ENCODE results near the gene AFF3. TPM values are rescaled to one million over a fixed set of nuclear protein-coding genes. Genes with fewer than 3 reads are reported as not detected.

Gene AFF3
- total RNA-seq, 1 experiment from 2014 or later = 0.22 TPM

- Histone ChIP-seq H3K79me1 (ENCODE audit: insufficient read depth, low read depth, low read length, poor library complexity, severe bottlenecking) (no peaks in the 10 kb centered on the region), H4K91ac (ENCODE audit: insufficient read length, low read depth, low read length) (no peak overlapping the region), H2BK12ac (ENCODE audit: insufficient read length, low read depth, low read length) (no peak overlapping the region), H3K4me1 (ENCODE audit: insufficient read depth, low read length) (no peaks in the 10 kb centered on the region), H2AFZ (ENCODE audit: low read length) (no peak overlapping the region), H4K20me1 (ENCODE audit: control insufficient read depth, insufficient read depth, insufficient read length) (no peaks in the 10 kb centered on the region), H2BK5ac (ENCODE audit: insufficient read length, low read length) (no peak overlapping the region), H2BK20ac (ENCODE audit: low read depth, low read length, poor library complexity, severe bottlenecking) (no peak overlapping the region), H3K14ac (ENCODE audit: insufficient read depth, low read length) (no peak overlapping the region), H3K23me2 (ENCODE audit: insufficient read length, low read depth, low read length, poor library complexity, severe bottlenecking) (no peaks in the 10 kb centered on the region), H4K5ac (ENCODE audit: insufficient read length, low read depth, low read length) (no peak overlapping the region), H3K27me3 (ENCODE audit: insufficient read depth, low read length) (peaks cover 21% of the 10 kb centered on the region), H3K27ac (ENCODE audit: insufficient read length, low read depth, low read length) (no peak overlapping the region), H3K9me3 (ENCODE audit: control insufficient read depth, low read depth, low read length) (no peaks in the 10 kb centered on the region), H2AK5ac (ENCODE audit: insufficient read length, low read length) (no peak overlapping the region), H3K56ac (ENCODE audit: insufficient read length, low read depth, low read length) (no peak overlapping the region), H3K23ac (ENCODE audit: insufficient read length, low read depth, low read length) (no peak overlapping the region), H4K8ac (replicated peaks; ENCODE audit: insufficient read length, low read depth, low read length) (no peak overlapping the region), H3K18ac (ENCODE audit: insufficient read length, low read depth, low read length) (no peak overlapping the region), H3T11ph (ENCODE audit: low read length) (no peak overlapping the region), H2BK15ac (ENCODE audit: low read depth, low read length) (no peak overlapping the region), H3K4me2 (ENCODE audit: insufficient read depth, insufficient read length, low read length) (no peak overlapping the region), H2BK120ac (ENCODE audit: low read depth, low read length, poor library complexity, severe bottlenecking) (no peak overlapping the region), H3K9ac (ENCODE audit: extremely low read depth, insufficient read length, low read length) (no peak overlapping the region), H3K79me2 (ENCODE audit: insufficient read depth, low read length) (no peaks in the 10 kb centered on the region), H3K4ac (ENCODE audit: low read depth, low read length) (no peak overlapping the region)
- peaks cover 100% of the 10 kb centered on the region for H3K27me3 Mint-ChIP-seq (ENCODE audit: low read depth)
- H3K36me3 Mint-ChIP-seq (ENCODE audit: insufficient read depth in 1 of 3, low read depth in 3 of 3) = peaks cover 0 to 7% (median 0%) of the 10 kb centered on the region in 3 experiments; a peak in 2 of 7 replicates
- no peaks in the 10 kb centered on the region; a peak in 1 of 4 replicates for H3K4me1 Mint-ChIP-seq
- no peak overlapping the region for H3K4me3 Mint-ChIP-seq
- H3K27ac Mint-ChIP-seq = no peak overlapping the region; a peak in 1 of 7 replicates
- DNase-seq = no peak
- WGBS (ENCODE audit: extremely low coverage, insufficient read length, low lambda C conversion rate) = no CpG with 5 or more reads among the region's 4 CpGs
- H3K9me3 Mint-ChIP-seq = peaks cover 10 to 31% of the 10 kb centered on the region in 2 experiments
- no peak for TF ChIP-seq CTCF (conservative IDR thresholded peaks at IDR 0.05)
Observed at GRCh38 chr2:100121124-100121718, 21.2 kb downstream of the AFF3 start.
